ENCODE results near the gene RNU1-3. TPM values are rescaled to one million over a fixed set of nuclear protein-coding genes. Genes with fewer than 3 reads are reported as not detected.
"Not testable (repeated sequence)": the region's sequence is repeated elsewhere in the genome, so short reads cannot be mapped to it uniquely, and the experiment has no call there.

RNU1-3 gene
- over 10,000 TPM in 1 of 6 donors, 1,000 to 10,000 TPM in 2, under 1 TPM in 3; under 0.01 to 14,413 (median 1,360) TPM for total RNA-seq

DNA sequence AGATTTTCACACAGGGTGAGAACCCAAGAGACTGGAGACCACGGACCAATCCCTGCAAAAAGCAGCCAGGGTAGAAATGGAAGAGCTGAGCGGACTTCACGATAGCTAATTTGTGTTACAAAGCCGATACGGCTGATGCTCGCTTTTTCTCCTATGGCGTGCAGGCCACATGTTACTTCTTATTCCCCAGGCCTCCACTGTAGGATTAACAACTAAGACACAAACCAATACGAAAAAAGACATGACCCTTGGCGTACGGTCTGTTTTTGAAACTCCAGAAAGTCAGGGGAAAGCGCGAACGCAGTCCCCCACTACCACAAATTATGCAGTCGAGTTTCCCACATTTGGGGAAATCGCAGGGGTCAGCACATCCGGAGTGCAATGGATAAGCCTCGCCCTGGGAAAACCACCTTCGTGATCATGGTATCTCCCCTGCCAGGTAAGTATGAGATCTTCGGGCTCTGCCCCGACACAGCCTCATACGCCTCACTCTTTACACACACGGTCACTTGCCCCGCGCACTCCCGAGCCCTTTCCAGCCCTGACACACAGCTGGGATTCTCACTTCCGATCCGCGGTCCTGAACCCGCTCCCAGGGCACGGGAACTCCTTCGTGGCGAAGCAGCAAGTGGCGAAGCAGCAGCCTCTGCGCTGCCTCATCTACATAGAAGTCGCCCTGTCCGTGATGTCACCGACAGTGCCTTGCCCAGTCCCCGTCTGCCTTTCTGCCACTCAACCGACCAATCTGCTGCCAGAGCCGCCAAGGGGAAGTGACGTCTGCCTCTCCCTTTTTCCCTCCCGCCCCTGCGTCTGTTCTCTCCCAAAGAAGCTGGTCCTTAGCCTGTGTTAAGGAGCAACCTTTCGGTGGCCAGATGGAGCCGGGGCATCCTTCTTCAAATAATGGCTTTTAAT, at the start of gene RNU1-3:
RNU1-3 (minus strand) TSS at position 447 of the 912 bp plus-strand sequence.
- not testable (repeated sequence) for H3K4me3 ChIP-seq, H3K9me3 ChIP-seq, H3K27me3 ChIP-seq, DNase-seq, H3K27ac ChIP-seq, H3K36me3 ChIP-seq, H3K4me1 ChIP-seq
- no CpG with 5 or more reads among the region's 45 CpGs for WGBS, 2 donors
- ATAC-seq (ENCODE audit: low FRiP score in 2 of 2) = peak; percentile 89 to 97

- not testable (repeated sequence) for H3K4me1 ChIP-seq; DNase-seq; H3K9me3 ChIP-seq; ATAC-seq (ENCODE audit: low FRiP score in 2 of 2); H3K4me3 ChIP-seq; H3K27ac ChIP-seq; H3K36me3 ChIP-seq; H3K27me3 ChIP-seq
- 76 to 81% methylated on average over 4 of the region's 10 CpGs for WGBS, 2 donors
These were observed 46.7 kb upstream of the RNU1-3 start for GRCh38 chr1:16713480-16713879.

DNA sequence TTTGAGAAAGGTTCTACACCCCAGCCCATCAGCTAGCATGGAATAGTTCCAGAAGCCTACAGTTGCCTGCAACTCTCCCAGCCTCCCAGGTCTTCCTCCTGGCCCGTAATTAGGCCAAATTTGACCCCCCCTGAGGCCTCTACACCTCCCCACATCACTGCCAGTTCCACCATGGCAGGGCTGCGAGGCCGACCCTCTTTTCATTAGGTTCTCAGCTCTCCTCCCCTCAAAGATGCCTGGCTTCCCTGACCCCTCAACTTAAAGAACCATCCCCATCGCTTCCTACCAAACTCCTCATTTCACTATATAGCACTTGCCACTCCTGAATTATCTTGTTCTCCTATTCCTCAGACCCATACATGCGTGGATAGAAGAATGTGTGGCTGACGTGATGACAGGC, 46.2 kb upstream of the RNU1-3 start:
- H3K36me3 ChIP-seq; H3K9me3 ChIP-seq; DNase-seq; ATAC-seq (ENCODE audit: low FRiP score in 2 of 2); H3K4me1 ChIP-seq; H3K4me3 ChIP-seq; H3K27me3 ChIP-seq; H3K27ac ChIP-seq: not testable (repeated sequence)
- 100% methylated on average over 3 of the region's 6 CpGs; no CpG with 5 or more reads in 1 of the 2 donors for WGBS, 2 donors

DNA sequence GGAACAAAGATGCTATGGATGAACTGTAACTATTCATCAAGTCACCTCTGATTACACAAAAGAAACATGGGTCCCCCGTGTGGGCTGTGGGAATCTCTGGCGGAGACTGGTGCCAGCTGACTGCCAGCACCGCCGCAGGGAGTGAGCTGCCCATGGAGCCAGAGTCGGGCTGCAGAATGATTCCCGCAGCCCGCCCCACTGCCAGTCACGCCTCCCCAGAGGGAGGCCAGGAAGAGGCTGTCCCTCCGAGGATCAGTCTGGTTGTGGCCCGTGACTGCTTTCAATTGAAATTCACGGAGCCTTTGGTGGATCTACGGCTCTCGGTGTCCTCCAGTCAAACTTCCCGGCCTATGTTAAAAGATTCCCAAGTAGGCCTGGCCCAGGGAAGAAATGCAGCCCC, 45.8 kb upstream of the RNU1-3 start:
- not testable (repeated sequence) for H3K27me3 ChIP-seq; H3K36me3 ChIP-seq; H3K27ac ChIP-seq; ATAC-seq (ENCODE audit: low FRiP score in 2 of 2); H3K4me3 ChIP-seq; H3K4me1 ChIP-seq; H3K9me3 ChIP-seq
- WGBS, 2 donors = 84% methylated on average over 10 of the region's 14 CpGs; no CpG with 5 or more reads in 1 of the 2 donors
- peak in 1 of 2 donors; percentile 48 for DNase-seq

GRCh38 chr1:16712131-16712530, 45.4 kb upstream of the RNU1-3 start:
- WGBS, 2 donors = 64% methylated on average over 3 of the region's 5 CpGs; no CpG with 5 or more reads in 1 of the 2 donors
- not testable (repeated sequence) for H3K4me1 ChIP-seq; H3K27me3 ChIP-seq; DNase-seq; ATAC-seq (ENCODE audit: low FRiP score in 2 of 2); H3K4me3 ChIP-seq; H3K27ac ChIP-seq; H3K9me3 ChIP-seq; H3K36me3 ChIP-seq

- not testable (repeated sequence) for H3K4me3 ChIP-seq, H3K27ac ChIP-seq, H3K9me3 ChIP-seq, H3K27me3 ChIP-seq, H3K36me3 ChIP-seq, H3K4me1 ChIP-seq, DNase-seq
- peak; percentile 7 to 12 for ATAC-seq (ENCODE audit: low FRiP score in 2 of 2)
- WGBS, 2 donors = 79 to 80% methylated on average over 5 to 11 of the region's 13 CpGs
These were observed 43.9 kb upstream of the RNU1-3 start for GRCh38 chr1:16710618-16711017.

- DNase-seq, H3K9me3 ChIP-seq, H3K27ac ChIP-seq, H3K27me3 ChIP-seq, H3K36me3 ChIP-seq, H3K4me1 ChIP-seq, H3K4me3 ChIP-seq: not testable (repeated sequence)
- WGBS, 2 donors = 30 to 39% methylated on average over 2 of the region's 3 CpGs
- peak in 4 of 6 experiments; percentile 18 to 69 (median 28) for TF ChIP-seq CTCF (IDR thresholded peaks at IDR 0.05)
- ATAC-seq (ENCODE audit: low FRiP score in 2 of 2) = peak; percentile 79 to 83
These were observed 42.9 kb upstream of the RNU1-3 start for GRCh38 chr1:16709659-16710087.

DNA sequence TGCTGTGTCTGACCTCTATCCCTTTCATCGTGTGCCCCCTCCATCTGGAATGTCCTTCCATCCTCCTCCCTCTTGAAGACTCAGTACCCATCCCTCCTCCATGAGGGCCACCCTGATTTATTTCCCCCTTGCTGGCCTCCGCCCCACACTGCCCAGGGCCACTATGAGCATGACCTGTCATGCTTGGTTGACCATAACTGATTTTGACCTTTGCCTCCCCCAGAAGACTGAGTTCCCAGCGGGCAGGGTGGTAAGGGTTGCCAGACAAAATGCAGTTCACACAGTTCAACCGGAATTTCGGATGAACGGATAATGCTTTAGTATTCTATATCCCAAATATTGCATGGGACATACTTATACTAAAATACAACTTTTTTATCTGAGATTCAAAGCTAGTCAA, 42.0 kb upstream of the RNU1-3 start:
- ATAC-seq (ENCODE audit: low FRiP score in 2 of 2); H3K27ac ChIP-seq; H3K36me3 ChIP-seq; H3K4me1 ChIP-seq; H3K27me3 ChIP-seq; H3K4me3 ChIP-seq; H3K9me3 ChIP-seq; DNase-seq: not testable (repeated sequence)
- WGBS, 2 donors = no CpG with 5 or more reads among the region's 6 CpGs
